Measurements from ENCODE around the gene GGT6. TPM values are rescaled to one million over a fixed set of nuclear protein-coding genes. Genes with fewer than 3 reads are reported as not detected.
A peak's percentile ranks its signal among the peaks of the same experiment; 100 is the strongest.

The GGT6 gene
- polyA plus RNA-seq, 1 of the 3 experiments (the other 2 are of a cell fraction), result not detected

GRCh38 chr17:4584101-4584916 lies 23.9 kb upstream of the GGT6 start, which contains the start of gene SMTNL2:
Gene SMTNL2, plus strand, starts transcription at chr17:4584529. Its CDS starts 77 bp downstream, at chr17:4584606.
- Histone ChIP-seq H3K9ac (no peak within 1 kb of the TSS), H2AFZ (ENCODE audit: low read depth) (no peak within 1 kb of the TSS)
- CTCF ChIA-PET, result interaction anchor here (1.0 to 6.8 kb wide), 9 partner anchors 8 to 91 kb away, joined by 3 to 74 read pairs (median 6); no protein-coding TSS in a partner anchor

More at GRCh38 chr17:4584101-4584916, 23.9 kb upstream of the GGT6 start, which contains the start of gene SMTNL2:
- H4K20me1 ChIP-seq (ENCODE audit: insufficient read depth), result no peaks in the 10 kb centered on the region
- H3K4me3 ChIP-seq (ENCODE audit: low read depth in 2 of 2, low read length in 1 of 2), result no peak within 1 kb of the TSS
- peaks cover 61% of the 10 kb centered on the region for H3K27me3 ChIP-seq (ENCODE audit: insufficient read depth)
- peak within 1 kb of the TSS; percentile 57; the same call in 1 of the 2 replicates for H3K4me2 ChIP-seq
- TF ChIP-seq MEF2A (IDR thresholded peaks at IDR 0.05; ENCODE audit: borderline replicate concordance, low read depth) (no peak), POLR2AphosphoS5 (IDR thresholded peaks at IDR 0.05; ENCODE audit: low read depth, low read length) (no peak), TCF12 (IDR thresholded peaks at IDR 0.05) (no peak), CTCF (IDR thresholded peaks at IDR 0.05) (no peak), FOSL2 (IDR thresholded peaks at IDR 0.05; ENCODE audit: borderline replicate concordance, low read depth) (no peak), RXRA (IDR thresholded peaks at IDR 0.05; ENCODE audit: borderline replicate concordance, low read depth) (no peak), REST (IDR thresholded peaks at IDR 0.05; ENCODE audit: low read depth, low read length) (no peak), JUND (IDR thresholded peaks at IDR 0.05) (no peak), SIN3A (IDR thresholded peaks at IDR 0.05; ENCODE audit: borderline replicate concordance, low read depth, low read length) (no peak), MXI1 (IDR thresholded peaks at IDR 0.05; ENCODE audit: low read depth, low read length) (no peak), ELF1 (IDR thresholded peaks at IDR 0.05) (no peak), TEAD4 (IDR thresholded peaks at IDR 0.05; ENCODE audit: borderline replicate concordance, insufficient read depth) (no peak), TAF1 (IDR thresholded peaks at IDR 0.05; ENCODE audit: borderline replicate concordance, low read depth, low read length) (no peak), USF1 (IDR thresholded peaks at IDR 0.05; ENCODE audit: borderline replicate concordance, low read depth) (no peak), MAX (IDR thresholded peaks at IDR 0.05; ENCODE audit: low read depth) (no peak), CHD2 (IDR thresholded peaks at IDR 0.05; ENCODE audit: low read length, partially characterized antibody) (no peak), RCOR1 (IDR thresholded peaks at IDR 0.05; ENCODE audit: low read length) (no peak)
- H3K9me2 ChIP-seq, result no peaks in the 10 kb centered on the region
- no peaks in the 10 kb centered on the region for H3K9me3 ChIP-seq
- DNase-seq, result peak; percentile 64
- H3F3A ChIP-seq (replicated peaks; ENCODE audit: insufficient read depth), result no peaks in the 10 kb centered on the region
- WGBS (ENCODE audit: low lambda C conversion rate), result 4% methylated on average over 20 of the region's 100 CpGs
- no peaks in the 10 kb centered on the region for H3K36me3 ChIP-seq (replicated peaks in 1 of 2; ENCODE audit: control insufficient read depth in 1 of 2, insufficient read depth in 2 of 2, low read length in 1 of 2)
- POLR2A ChIA-PET, result no interaction called here
- H3K4me1 ChIP-seq (ENCODE audit: control insufficient read depth in 1 of 2, insufficient read depth in 2 of 2, low read depth in 1 of 2, low read length in 1 of 2), result peaks cover 0 to 27% of the 10 kb centered on the region in 2 experiments; a peak in 1 of 4 replicates
- H3K27ac ChIP-seq (ENCODE audit: low read depth in 2 of 2, low read length in 1 of 2), result no peak within 1 kb of the TSS
- no peaks in the 10 kb centered on the region for H3K79me2 ChIP-seq (ENCODE audit: insufficient read depth)

All from SK-N-SH (cell line).